MM.1S (cell line): ENCODE data around the gene AKAP8L.

Experiments used
- DNase-seq: peaks from one replicate; pipeline ENCODE4 v3.0.0-alpha.2; 2015
- H2AFZ ChIP-seq: fragments of 300-600 bp; sonication (generic); 2 replicates; pipeline ENCODE4 v1.6.0; 2016; ENCODE audit warnings: antibody characterized with exemption, low read length
- H3F3A ChIP-seq: fragments of 300-600 bp; sonication (generic); 2 replicates; pipeline ENCODE4 v1.6.1; 2016; ENCODE audit warnings: mild to moderate bottlenecking, antibody characterized with exemption, low read length, moderate library complexity, mixed read lengths; ENCODE audit not compliant: insufficient read depth
- H3K27ac ChIP-seq: fragments of 300-600 bp; sonication (generic); 2 replicates; pipeline ENCODE4 v1.5.1; 2016; ENCODE audit warnings: mild to moderate bottlenecking, low read length
- H3K27me3 ChIP-seq: fragments of 300-600 bp; sonication (generic); replicated peaks from 2 replicates; pipeline ENCODE4 v1.6.0; 2016; ENCODE audit warnings: low read length; ENCODE audit not compliant: insufficient read depth
- H3K36me3 ChIP-seq: fragments of 300-600 bp; sonication (generic); replicated peaks from 2 replicates; pipeline ENCODE4 v1.6.1; 2016; ENCODE audit warnings: mild to moderate bottlenecking, low read length, mixed read lengths; ENCODE audit not compliant: insufficient read depth
- H3K4me1 ChIP-seq: fragments of 300-600 bp; sonication (generic); 2 replicates; pipeline ENCODE4 v1.6.1; 2016; ENCODE audit warnings: low read length, mixed read lengths
- H3K4me2 ChIP-seq: fragments of 300-600 bp; sonication (generic); 2 replicates; pipeline ENCODE4 v1.6.0; 2016; ENCODE audit warnings: low read depth, low read length
- H3K4me3 ChIP-seq: fragments of 300-600 bp; sonication (generic); 2 replicates; pipeline ENCODE4 v1.5.1; 2016; ENCODE audit warnings: low read length, mixed read lengths
- H3K79me2 ChIP-seq: fragments of 300-600 bp; sonication (generic); 2 replicates; pipeline ENCODE4 v1.6.1; 2016; ENCODE audit warnings: mixed run types, low read length, mixed read lengths
- H3K9ac ChIP-seq: fragments of 300-600 bp; sonication (generic); 2 replicates; pipeline ENCODE4 v1.6.1; 2016; ENCODE audit warnings: low read length, mixed read lengths
- H3K9me2 ChIP-seq: fragments of 300-600 bp; sonication (generic); replicated peaks from 2 replicates; pipeline ENCODE4 v1.6.1; 2016; ENCODE audit warnings: mild to moderate bottlenecking, low read length, mixed read lengths; ENCODE audit not compliant: insufficient read depth
- H3K9me3 ChIP-seq: fragments of 300-600 bp; sonication (generic); replicated peaks from 2 replicates; pipeline ENCODE4 v1.6.1; 2016; ENCODE audit warnings: mild to moderate bottlenecking, low read length, mixed read lengths; ENCODE audit not compliant: insufficient read depth
- H4K20me1 ChIP-seq: fragments of 300-600 bp; sonication (generic); 2 replicates; pipeline ENCODE4 v1.6.1; 2016; ENCODE audit warnings: mild to moderate bottlenecking, low read length, moderate library complexity, mixed read lengths; ENCODE audit not compliant: insufficient read depth
- EZH2 ChIP-seq: fragments of 300-600 bp; sonication (generic); optimal IDR thresholded peaks from 2 replicates; pipeline ENCODE3; 2017; ENCODE audit warnings: low read depth, mild to moderate bottlenecking, antibody characterized with exemption, low read length, mixed read lengths
- EZH2phosphoT487 ChIP-seq: fragments of 300-600 bp; sonication (generic); IDR thresholded peaks from 2 replicates; pipeline ENCODE4 v1.6.1; 2018; ENCODE audit warnings: antibody characterized with exemption, low read length
- TF ChIP-seq, protein P1 (sequence below): fragments of 300-600 bp; sonication (generic); IDR thresholded peaks from 2 replicates; pipeline ENCODE4 v1.5.1; 2016; ENCODE audit warnings: antibody characterized with exemption, low read length, mixed read lengths

Gene AKAP8L

GRCh38 chr19:15443838-15444237, 25.1 kb upstream of the AKAP8L start:
- no peak for DNase-seq
- Histone ChIP-seq H3K9ac (no peak overlapping the region), H3K9me2 (no peaks in the 10 kb centered on the region), H3K4me1 (no peaks in the 10 kb centered on the region), H3K4me3 (no peak overlapping the region), H3K27ac (no peak overlapping the region), H3K79me2 (no peaks in the 10 kb centered on the region), H4K20me1 (no peaks in the 10 kb centered on the region), H3K27me3 (peaks cover 21% of the 10 kb centered on the region), H3K4me2 (no peak overlapping the region), H2AFZ (no peak overlapping the region), H3K36me3 (no peaks in the 10 kb centered on the region), H3F3A (no peaks in the 10 kb centered on the region), H3K9me3 (no peaks in the 10 kb centered on the region)
- no peak for TF ChIP-seq EZH2phosphoT487

DNA sequence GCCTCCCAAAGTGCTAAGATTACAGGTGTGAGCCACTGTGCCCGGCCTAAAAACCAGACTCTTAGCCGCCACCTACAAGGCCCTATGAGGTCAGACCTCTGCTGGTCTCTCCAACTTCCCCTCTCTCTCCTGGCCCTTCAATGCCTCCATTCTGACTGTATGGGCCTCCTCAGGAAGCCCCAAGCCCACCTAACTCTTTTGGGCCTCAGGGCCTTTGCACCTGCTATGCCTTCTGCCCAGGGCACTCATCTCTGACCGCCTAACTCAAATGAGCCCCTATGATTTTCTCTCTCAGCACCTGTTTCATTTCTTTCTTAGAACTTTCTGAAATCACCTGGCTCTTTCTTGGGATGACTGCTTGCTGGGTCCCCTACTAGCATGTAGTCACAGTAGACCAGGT, 24.5 kb upstream of the AKAP8L start:
- Histone ChIP-seq H3K9me2 (no peaks in the 10 kb centered on the region), H3F3A (no peaks in the 10 kb centered on the region), H2AFZ (no peak overlapping the region), H3K36me3 (no peaks in the 10 kb centered on the region), H3K79me2 (no peaks in the 10 kb centered on the region), H3K27ac (no peak overlapping the region), H3K9me3 (no peaks in the 10 kb centered on the region), H3K4me2 (no peak overlapping the region), H3K27me3 (peaks cover 21% of the 10 kb centered on the region), H3K4me1 (no peaks in the 10 kb centered on the region), H3K4me3 (no peak overlapping the region), H3K9ac (no peak overlapping the region), H4K20me1 (no peaks in the 10 kb centered on the region)
- no peak for DNase-seq
- no peak for TF ChIP-seq EZH2
- no peak for TF ChIP-seq EZH2phosphoT487
- TF ChIP-seq, protein P1, sequence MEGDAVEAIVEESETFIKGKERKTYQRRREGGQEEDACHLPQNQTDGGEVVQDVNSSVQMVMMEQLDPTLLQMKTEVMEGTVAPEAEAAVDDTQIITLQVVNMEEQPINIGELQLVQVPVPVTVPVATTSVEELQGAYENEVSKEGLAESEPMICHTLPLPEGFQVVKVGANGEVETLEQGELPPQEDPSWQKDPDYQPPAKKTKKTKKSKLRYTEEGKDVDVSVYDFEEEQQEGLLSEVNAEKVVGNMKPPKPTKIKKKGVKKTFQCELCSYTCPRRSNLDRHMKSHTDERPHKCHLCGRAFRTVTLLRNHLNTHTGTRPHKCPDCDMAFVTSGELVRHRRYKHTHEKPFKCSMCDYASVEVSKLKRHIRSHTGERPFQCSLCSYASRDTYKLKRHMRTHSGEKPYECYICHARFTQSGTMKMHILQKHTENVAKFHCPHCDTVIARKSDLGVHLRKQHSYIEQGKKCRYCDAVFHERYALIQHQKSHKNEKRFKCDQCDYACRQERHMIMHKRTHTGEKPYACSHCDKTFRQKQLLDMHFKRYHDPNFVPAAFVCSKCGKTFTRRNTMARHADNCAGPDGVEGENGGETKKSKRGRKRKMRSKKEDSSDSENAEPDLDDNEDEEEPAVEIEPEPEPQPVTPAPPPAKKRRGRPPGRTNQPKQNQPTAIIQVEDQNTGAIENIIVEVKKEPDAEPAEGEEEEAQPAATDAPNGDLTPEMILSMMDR: no peak

DNA sequence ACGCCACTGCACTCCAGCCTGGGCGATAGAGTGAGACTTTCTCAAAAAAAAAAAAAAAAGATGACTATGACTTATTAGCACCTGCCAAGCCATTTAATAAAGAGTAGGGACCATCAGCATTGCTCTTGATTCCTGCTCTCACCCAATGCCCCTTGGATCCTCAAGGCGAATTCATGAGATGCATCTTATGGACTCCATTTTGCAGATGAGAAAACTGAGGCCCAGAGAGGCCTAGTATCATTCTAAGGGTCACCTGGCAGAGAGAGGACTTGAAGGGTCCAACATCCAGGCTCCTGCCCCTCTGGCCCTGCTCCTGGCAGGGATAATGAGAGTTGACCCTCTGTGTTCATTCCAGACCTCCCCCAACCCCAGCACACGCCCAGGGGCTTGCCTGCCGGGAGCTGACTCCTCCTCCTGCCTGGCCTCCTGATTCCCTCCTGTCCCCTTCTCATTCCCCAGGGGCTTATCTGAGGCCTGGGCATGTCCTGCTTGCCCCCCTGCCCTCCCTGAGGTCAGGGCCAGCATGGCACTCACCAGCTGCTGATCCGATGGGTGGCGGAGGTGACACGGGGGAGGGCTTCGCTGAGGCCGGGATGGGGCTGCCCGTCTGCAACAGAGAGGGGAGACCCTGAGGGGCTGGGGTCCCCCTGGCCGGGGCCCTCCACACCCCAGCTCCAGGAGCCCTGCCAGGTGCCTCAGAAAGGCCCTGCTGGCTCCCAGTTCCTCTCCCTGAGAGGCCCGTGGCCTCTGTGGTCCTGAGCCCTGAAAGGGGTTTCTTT, 23.5 kb upstream of the AKAP8L start:
- no peak overlapping the region for H3K4me3 ChIP-seq
- no peak overlapping the region for H3K4me2 ChIP-seq
- H3K79me2 ChIP-seq: no peaks in the 10 kb centered on the region
- no peaks in the 10 kb centered on the region for H4K20me1 ChIP-seq
- no peak overlapping the region for H2AFZ ChIP-seq
- H3K9ac ChIP-seq: no peak overlapping the region
- no peak overlapping the region for H3K27ac ChIP-seq
- TF ChIP-seq EZH2phosphoT487 (no peak), EZH2 (no peak)
- TF ChIP-seq, protein P1: no peak
- H3K4me1 ChIP-seq: no peaks in the 10 kb centered on the region
- no peaks in the 10 kb centered on the region for H3F3A ChIP-seq
- DNase-seq: no peak
- no peaks in the 10 kb centered on the region for H3K9me3 ChIP-seq
- no peaks in the 10 kb centered on the region for H3K36me3 ChIP-seq
- H3K9me2 ChIP-seq: no peaks in the 10 kb centered on the region
- H3K27me3 ChIP-seq: peaks cover 21% of the 10 kb centered on the region

DNA sequence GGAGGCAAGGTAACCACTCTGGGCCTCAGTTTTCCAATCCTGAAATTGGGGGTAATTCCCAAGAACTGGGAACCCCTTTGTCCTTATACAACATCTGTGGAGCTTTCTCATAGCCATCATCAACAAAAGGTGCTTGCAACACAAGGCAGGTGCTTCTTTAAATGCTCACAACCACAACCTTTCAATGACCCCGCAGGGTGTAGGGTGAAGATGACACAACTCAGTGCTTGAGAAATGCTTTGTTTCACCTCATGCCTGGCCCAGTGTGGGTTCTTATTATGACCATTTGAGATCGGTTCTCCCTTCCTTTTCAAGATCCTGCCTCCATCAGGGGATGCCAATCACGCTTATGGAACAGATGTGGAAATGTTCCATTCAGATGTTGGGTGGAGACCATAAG, 22.5 kb upstream of the AKAP8L start:
- H3K9ac ChIP-seq: no peak overlapping the region
- no peak for TF ChIP-seq EZH2phosphoT487
- TF ChIP-seq EZH2: no peak

More for the DNA sequence above, 22.5 kb upstream of the AKAP8L start:
- no peak overlapping the region for H3K4me2 ChIP-seq
- no peak overlapping the region for H3K27ac ChIP-seq
- no peaks in the 10 kb centered on the region for H4K20me1 ChIP-seq
- H3K9me3 ChIP-seq: no peaks in the 10 kb centered on the region
- no peaks in the 10 kb centered on the region for H3K36me3 ChIP-seq
- no peaks in the 10 kb centered on the region for H3K9me2 ChIP-seq
- DNase-seq: no peak
- no peak overlapping the region for H3K4me3 ChIP-seq
- H3F3A ChIP-seq: no peaks in the 10 kb centered on the region
- no peak overlapping the region for H2AFZ ChIP-seq
- H3K79me2 ChIP-seq: no peaks in the 10 kb centered on the region
- H3K4me1 ChIP-seq: no peaks in the 10 kb centered on the region
- H3K27me3 ChIP-seq: peaks cover 21% of the 10 kb centered on the region
